Stimulated activated naive B cell treated with anti-CD40 and anti-IgM and Interleukin-4, amounts not matched to agents 10 μg/mL and 1 μg/mL and 100 μg/mL, for 72 hours (primary cell): ENCODE data around the gene GALK1.

Experiments used
- ATAC-seq, 2 donors: fragments of 150-1000 bp; cut with Tn5 transposase; replicated peaks; 2 replicates each; pipeline ENCODE4 v1.10.0; 2021; ENCODE audit warnings: moderate library complexity in 1 of 2
- DNase-seq: peaks from one replicate; pipeline ENCODE4 v3.0.0; 2021
- H3K27ac Mint-ChIP-seq: one replicate; pipeline ENCODE4 v1.8.0; 2022; ENCODE audit warnings: mild to moderate bottlenecking, mixed read lengths
- H3K27me3 Mint-ChIP-seq, 2 donors: one replicate each; pipeline ENCODE4 v1.8.0; 2022; ENCODE audit warnings: mixed read lengths in 2 of 2
- H3K36me3 Mint-ChIP-seq, 2 donors: one replicate each; pipeline ENCODE4 v1.8.0; 2022; ENCODE audit warnings: mixed read lengths in 2 of 2, mild to moderate bottlenecking in 1 of 2
- H3K4me1 Mint-ChIP-seq, 2 donors: one replicate each; pipeline ENCODE4 v1.8.0; 2022; ENCODE audit warnings: mixed read lengths in 2 of 2, mild to moderate bottlenecking in 1 of 2
- H3K4me3 Mint-ChIP-seq, 2 donors: one replicate each; pipeline ENCODE4 v1.8.0; 2022; ENCODE audit warnings: mild to moderate bottlenecking in 2 of 2, mixed read lengths in 2 of 2, moderate library complexity in 1 of 2
- H3K9me3 Mint-ChIP-seq, 2 donors: one replicate each; pipeline ENCODE4 v1.8.0; 2022; ENCODE audit warnings: mixed read lengths in 2 of 2, mild to moderate bottlenecking in 1 of 2

Gene GALK1

DNA sequence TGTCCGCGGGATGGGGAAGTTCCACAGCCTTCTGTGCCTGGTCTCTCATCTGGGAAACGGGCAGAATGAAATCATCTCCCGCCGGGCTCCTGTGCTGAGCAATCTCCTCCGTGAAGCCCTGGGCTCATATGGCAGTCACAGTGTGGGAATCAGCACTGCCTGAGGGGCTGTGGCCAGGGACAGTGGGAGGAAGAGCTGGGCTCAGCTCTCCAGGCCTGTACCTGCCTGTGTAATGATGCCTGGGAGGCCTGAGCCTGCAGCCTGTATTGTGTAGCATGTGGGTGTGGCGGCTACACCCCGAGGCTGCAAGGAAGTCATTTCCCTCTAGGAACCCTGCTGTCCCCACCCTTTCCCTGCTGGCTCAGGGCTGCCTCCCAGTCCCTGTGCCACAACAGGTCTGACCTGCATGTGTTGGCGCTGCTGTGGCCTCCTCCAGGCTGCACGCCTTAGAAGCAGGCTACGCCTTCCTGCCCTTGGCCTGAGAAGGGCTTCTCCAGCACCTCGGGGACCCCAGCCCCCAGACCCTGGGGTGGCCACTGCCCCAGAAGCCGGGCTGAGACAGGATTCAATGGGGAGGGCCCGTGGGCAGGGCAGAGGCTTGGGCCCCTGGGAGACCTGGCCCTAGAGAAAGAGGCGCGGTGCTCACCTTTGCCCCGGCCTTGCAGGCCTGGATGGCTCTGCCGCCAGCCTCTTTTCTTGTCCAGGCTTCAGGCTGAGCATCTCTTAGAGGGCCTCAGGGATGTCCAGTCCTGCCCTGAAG, 41.6 kb downstream of the GALK1 start:
- Mint-ChIP-seq H3K27ac (no peak overlapping the region), H3K36me3 (no peaks in the 10 kb centered on the region), H3K9me3 (no peaks in the 10 kb centered on the region), H3K27me3 (peaks cover 19 to 23% of the 10 kb centered on the region in 2 donors), H3K4me3 (no peak overlapping the region), H3K4me1 (peaks cover 3 to 8% of the 10 kb centered on the region in 2 donors)
- no peak for DNase-seq
- no peak for ATAC-seq

- H3K4me3 Mint-ChIP-seq = no peak overlapping the region
- H3K4me1 Mint-ChIP-seq = peaks cover 3 to 8% of the 10 kb centered on the region in 2 donors
- no peak for ATAC-seq
- no peaks in the 10 kb centered on the region for H3K36me3 Mint-ChIP-seq
- H3K27me3 Mint-ChIP-seq = peaks cover 19 to 29% of the 10 kb centered on the region in 2 donors
- no peak overlapping the region for H3K27ac Mint-ChIP-seq
- no peak for DNase-seq
- no peaks in the 10 kb centered on the region for H3K9me3 Mint-ChIP-seq
Observed at GRCh38 chr17:75722542-75723095, 42.4 kb downstream of the GALK1 start.

- Mint-ChIP-seq H3K4me1 (peaks cover 3 to 8% of the 10 kb centered on the region in 2 donors), H3K27me3 (peaks cover 19 to 34% of the 10 kb centered on the region in 2 donors), H3K27ac (no peak overlapping the region), H3K4me3 (peak overlapping the region; percentile 41 to 64), H3K9me3 (no peaks in the 10 kb centered on the region), H3K36me3 (no peaks in the 10 kb centered on the region)
- DNase-seq (no peak), ATAC-seq (no peak)
Observed at GRCh38 chr17:75722076-75722475, 42.9 kb downstream of the GALK1 start.

- peak in 1 of 2 donors; percentile 51 for ATAC-seq
- Mint-ChIP-seq H3K4me3 (peak overlapping the region; percentile 41 to 64), H3K27me3 (peaks cover 19 to 37% of the 10 kb centered on the region in 2 donors), H3K27ac (no peak overlapping the region), H3K36me3 (no peaks in the 10 kb centered on the region), H3K9me3 (no peaks in the 10 kb centered on the region), H3K4me1 (peaks cover 3 to 8% of the 10 kb centered on the region in 2 donors)
- DNase-seq = no peak
Observed at GRCh38 chr17:75721463-75722011, 43.5 kb downstream of the GALK1 start.

DNA sequence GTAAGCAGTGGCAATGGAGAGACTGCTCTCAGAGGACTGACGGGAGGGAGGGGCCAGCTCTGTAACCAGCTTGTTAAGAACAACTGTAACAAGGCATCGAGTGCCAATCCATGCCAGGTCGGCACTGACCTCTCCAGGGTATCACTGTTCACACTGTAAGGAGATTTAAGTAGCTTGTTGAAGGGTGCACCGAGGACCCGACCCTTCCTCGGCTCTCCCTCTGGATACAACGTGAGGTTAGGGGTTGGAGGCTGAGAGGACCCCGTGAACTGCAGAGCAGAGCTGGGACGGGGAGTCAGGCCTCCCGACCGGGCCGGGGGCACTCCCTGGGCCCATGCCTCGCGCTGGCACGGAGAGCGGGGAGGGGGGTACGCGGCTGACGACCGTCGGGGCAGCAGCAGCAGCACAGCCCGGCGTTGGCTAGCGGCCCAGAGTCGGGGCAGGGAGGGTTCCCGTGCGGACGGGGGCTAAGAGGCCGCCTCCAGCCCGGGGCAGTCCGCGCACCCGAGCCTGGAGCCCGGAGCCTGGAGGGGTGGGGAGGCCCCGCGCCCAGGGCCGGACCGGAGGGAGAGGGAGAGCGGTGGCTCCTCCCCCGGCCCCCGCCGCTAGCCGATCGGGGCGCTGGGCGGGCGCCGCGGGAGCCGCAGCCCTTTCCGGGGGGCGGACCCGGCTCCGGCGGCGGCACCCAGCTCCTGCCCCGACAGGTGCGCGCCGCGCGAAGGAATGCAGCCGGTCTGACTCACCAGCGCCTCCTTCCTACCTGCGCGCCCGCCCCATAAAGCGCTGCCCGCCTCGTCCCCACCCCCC, 44.1 kb downstream of the GALK1 start, which contains the start of gene ITGB4:
TSS of gene ITGB4 (plus strand) at position 804 of the 807 bp plus-strand sequence. CDS start 3,245 bp downstream, outside the sequence.
- ATAC-seq (peak; percentile 66 to 76), DNase-seq (peak; percentile 7)
- no peaks in the 10 kb centered on the region for H3K36me3 Mint-ChIP-seq
- no peaks in the 10 kb centered on the region for H3K9me3 Mint-ChIP-seq
- peak within 1 kb of the TSS; percentile 80 to 83 for H3K4me3 Mint-ChIP-seq
- H3K27ac Mint-ChIP-seq = peak within 1 kb of the TSS; percentile 51
- peaks cover 19 to 37% of the 10 kb centered on the region in 2 donors for H3K27me3 Mint-ChIP-seq
- H3K4me1 Mint-ChIP-seq = peaks cover 3 to 8% of the 10 kb centered on the region in 2 donors

- Mint-ChIP-seq H3K9me3 (no peaks in the 10 kb centered on the region), H3K4me1 (peaks cover 3 to 8% of the 10 kb centered on the region in 2 donors), H3K27me3 (peaks cover 19 to 37% of the 10 kb centered on the region in 2 donors), H3K27ac (no peak overlapping the region), H3K4me3 (peak overlapping the region in 1 of 2 donors; percentile 52), H3K36me3 (no peaks in the 10 kb centered on the region)
- ATAC-seq (no peak), DNase-seq (no peak)
Observed at GRCh38 chr17:75719732-75720131, 45.3 kb downstream of the GALK1 start.

GRCh38 chr17:75712446-75712845, 52.5 kb downstream of the GALK1 start:
- peaks cover 0 to 2% of the 10 kb centered on the region in 2 donors for H3K4me1 Mint-ChIP-seq
- no peak overlapping the region for H3K4me3 Mint-ChIP-seq
- H3K27ac Mint-ChIP-seq = no peak overlapping the region

More at GRCh38 chr17:75712446-75712845, 52.5 kb downstream of the GALK1 start:
- Mint-ChIP-seq H3K27me3 (peaks cover 0 to 6% of the 10 kb centered on the region in 2 donors), H3K36me3 (peaks cover 10 to 15% of the 10 kb centered on the region in 2 donors), H3K9me3 (no peaks in the 10 kb centered on the region)
- no peak for ATAC-seq
- DNase-seq = no peak
